ENCODE measurements around the gene LRRFIP2. TPM values are rescaled to one million over a fixed set of nuclear protein-coding genes. Genes with fewer than 3 reads are reported as not detected.
A peak's percentile ranks its signal among the peaks of the same experiment; 100 is the strongest.

The LRRFIP2 gene
- total and polyA plus RNA-seq, 2 experiments from 2014 or later: 77.6 to 77.7 TPM

- Histone ChIP-seq H3K4me3 (peak overlapping the region; percentile 31; the same call in 1 of the 2 replicates), H3K27ac (peak overlapping the region; percentile 71), H3K9me2 (ENCODE audit: insufficient read depth) (no peaks in the 10 kb centered on the region), H3K4me2 (ENCODE audit: unreplicated experiment) (peak overlapping the region; percentile 71), H4K20me1 (ENCODE audit: insufficient read depth) (no peaks in the 10 kb centered on the region), H3K9me3 (ENCODE audit: low read depth) (no peaks in the 10 kb centered on the region), H3F3A (ENCODE audit: insufficient read depth) (peaks cover 38% of the 10 kb centered on the region), H2AFZ (no peak overlapping the region), H3K36me3 (ENCODE audit: low read depth) (peaks cover 24% of the 10 kb centered on the region; the same call in 1 of the 2 replicates), H3K9ac (peak overlapping the region; percentile 17; the same call in 1 of the 2 replicates), H3K27me3 (replicated peaks; ENCODE audit: insufficient read depth) (no peaks in the 10 kb centered on the region), H3K4me1 (ENCODE audit: insufficient read depth) (peaks cover 33% of the 10 kb centered on the region), H3K79me2 (ENCODE audit: insufficient read depth) (peaks cover 33% of the 10 kb centered on the region)
- TF ChIP-seq EZH2phosphoT487 (IDR thresholded peaks at IDR 0.05; ENCODE audit: insufficient read depth, low read depth): no peak
- TF ChIP-seq EZH2 (IDR thresholded peaks at IDR 0.05; ENCODE audit: insufficient read depth, poor library complexity, severe bottlenecking): no peak
- DNase-seq: peak; percentile 58
- in situ Hi-C loops (cut with MboI): no loop called here
- WGBS, 2 experiments (ENCODE audit: low coverage in 1 of 2, low lambda C conversion rate in 2 of 2, missing lambda C conversion rate in 2 of 2): 3% methylated on average over 2 of the region's 2 CpGs
Observed at GRCh38 chr3:37072892-37073291, 101.5 kb downstream of the LRRFIP2 start.

- H4K20me1 ChIP-seq (ENCODE audit: insufficient read depth): no peaks in the 10 kb centered on the region
- H3K27me3 ChIP-seq (replicated peaks; ENCODE audit: insufficient read depth): no peaks in the 10 kb centered on the region
- H3K36me3 ChIP-seq (ENCODE audit: low read depth): peaks cover 22% of the 10 kb centered on the region; the same call in 1 of the 2 replicates
- H3K4me3 ChIP-seq: no peak overlapping the region
- H3K4me1 ChIP-seq (ENCODE audit: insufficient read depth): peaks cover 33% of the 10 kb centered on the region
- TF ChIP-seq EZH2 (IDR thresholded peaks at IDR 0.05; ENCODE audit: insufficient read depth, poor library complexity, severe bottlenecking): no peak
- no peak for TF ChIP-seq EZH2phosphoT487 (IDR thresholded peaks at IDR 0.05; ENCODE audit: insufficient read depth, low read depth)
- in situ Hi-C loops (cut with MboI): no loop called here
- H3K79me2 ChIP-seq (ENCODE audit: insufficient read depth): peaks cover 27% of the 10 kb centered on the region
- H3K4me2 ChIP-seq (ENCODE audit: unreplicated experiment): no peak overlapping the region
- H3F3A ChIP-seq (ENCODE audit: insufficient read depth): peaks cover 37% of the 10 kb centered on the region
- no peak overlapping the region for H3K9ac ChIP-seq
- WGBS, 2 experiments (ENCODE audit: low coverage in 1 of 2, low lambda C conversion rate in 2 of 2, missing lambda C conversion rate in 2 of 2): 97 to 100% methylated on average over 3 of the region's 3 CpGs
- H3K9me3 ChIP-seq (ENCODE audit: low read depth): no peaks in the 10 kb centered on the region
- no peaks in the 10 kb centered on the region for H3K9me2 ChIP-seq (ENCODE audit: insufficient read depth)
- H2AFZ ChIP-seq: no peak overlapping the region
- DNase-seq: no peak
- H3K27ac ChIP-seq: 0 out of 2 replicates have a peak overlapping the region, but pooled peaks have one; percentile 71
Observed at GRCh38 chr3:37071921-37072320, 102.5 kb downstream of the LRRFIP2 start.

- H2AFZ ChIP-seq: no peak overlapping the region
- no peak overlapping the region for H3K4me3 ChIP-seq
- peaks cover 16% of the 10 kb centered on the region for H3K4me1 ChIP-seq (ENCODE audit: insufficient read depth)
- H3K9ac ChIP-seq: no peak overlapping the region
- H3K27ac ChIP-seq: no peak overlapping the region
- peaks cover 30% of the 10 kb centered on the region; the same call in 1 of the 2 replicates for H3F3A ChIP-seq (ENCODE audit: insufficient read depth)
- no peaks in the 10 kb centered on the region for H3K9me3 ChIP-seq (ENCODE audit: low read depth)
- 96 to 100% methylated on average over 1 of the region's 1 CpG for WGBS, 2 experiments (ENCODE audit: low coverage in 1 of 2, low lambda C conversion rate in 2 of 2, missing lambda C conversion rate in 2 of 2)
- peaks cover 16% of the 10 kb centered on the region; the same call in 1 of the 2 replicates for H3K79me2 ChIP-seq (ENCODE audit: insufficient read depth)
- peaks cover 42% of the 10 kb centered on the region for H3K36me3 ChIP-seq (ENCODE audit: low read depth)
- in situ Hi-C loops (cut with MboI): no loop called here
- no peaks in the 10 kb centered on the region for H4K20me1 ChIP-seq (ENCODE audit: insufficient read depth)
- H3K4me2 ChIP-seq (ENCODE audit: unreplicated experiment): no peak overlapping the region
- no peaks in the 10 kb centered on the region for H3K27me3 ChIP-seq (replicated peaks; ENCODE audit: insufficient read depth)
- no peaks in the 10 kb centered on the region for H3K9me2 ChIP-seq (ENCODE audit: insufficient read depth)
- no peak for DNase-seq
- TF ChIP-seq EZH2phosphoT487 (IDR thresholded peaks at IDR 0.05; ENCODE audit: insufficient read depth, low read depth): no peak
- no peak for TF ChIP-seq EZH2 (IDR thresholded peaks at IDR 0.05; ENCODE audit: insufficient read depth, poor library complexity, severe bottlenecking)
Observed at GRCh38 chr3:37068031-37068430, 106.4 kb downstream of the LRRFIP2 start.

- no peaks in the 10 kb centered on the region for H3K9me3 ChIP-seq (ENCODE audit: low read depth)
- DNase-seq: no peak
- TF ChIP-seq EZH2 (IDR thresholded peaks at IDR 0.05; ENCODE audit: insufficient read depth, poor library complexity, severe bottlenecking) (no peak), EZH2phosphoT487 (IDR thresholded peaks at IDR 0.05; ENCODE audit: insufficient read depth, low read depth) (no peak)
- no peaks in the 10 kb centered on the region for H3K27me3 ChIP-seq (replicated peaks; ENCODE audit: insufficient read depth)
- in situ Hi-C loops (cut with MboI): no loop called here
- no peak overlapping the region for H3K4me3 ChIP-seq
- peaks cover 11% of the 10 kb centered on the region for H3K4me1 ChIP-seq (ENCODE audit: insufficient read depth)
- H3K27ac ChIP-seq: no peak overlapping the region
- peaks cover 47% of the 10 kb centered on the region for H3K36me3 ChIP-seq (ENCODE audit: low read depth)
- H2AFZ ChIP-seq: no peak overlapping the region
- 97 to 98% methylated on average over 3 of the region's 3 CpGs for WGBS, 2 experiments (ENCODE audit: low coverage in 1 of 2, low lambda C conversion rate in 2 of 2, missing lambda C conversion rate in 2 of 2)
- H3F3A ChIP-seq (ENCODE audit: insufficient read depth): peaks cover 25% of the 10 kb centered on the region; the same call in 1 of the 2 replicates
- H3K9me2 ChIP-seq (ENCODE audit: insufficient read depth): no peaks in the 10 kb centered on the region
- no peak overlapping the region for H3K4me2 ChIP-seq (ENCODE audit: unreplicated experiment)
- H3K9ac ChIP-seq: no peak overlapping the region
- no peaks in the 10 kb centered on the region for H4K20me1 ChIP-seq (ENCODE audit: insufficient read depth)
- H3K79me2 ChIP-seq (ENCODE audit: insufficient read depth): peaks cover 20% of the 10 kb centered on the region; the same call in 1 of the 2 replicates
Observed at GRCh38 chr3:37067577-37067976, 106.8 kb downstream of the LRRFIP2 start.

All from GM23248 (cell line).